GM12875 (cell line): Measurements from ENCODE around the gene MMP7.

Experiments
- H3K4me3 ChIP-seq: one replicate; pipeline ENCODE4 v1.5.1; 2011; ENCODE audit warnings: low read depth, low read length, control low read depth
- TF ChIP-seq, protein P1 (sequence below): IDR thresholded peaks from 2 replicates; pipeline ENCODE4 v1.5.1; 2011; ENCODE audit warnings: low read depth, mild to moderate bottlenecking, control low read depth, inconsistent platforms, low read length, moderate library complexity, borderline replicate concordance; ENCODE audit not compliant: insufficient read depth

The MMP7 gene

DNA sequence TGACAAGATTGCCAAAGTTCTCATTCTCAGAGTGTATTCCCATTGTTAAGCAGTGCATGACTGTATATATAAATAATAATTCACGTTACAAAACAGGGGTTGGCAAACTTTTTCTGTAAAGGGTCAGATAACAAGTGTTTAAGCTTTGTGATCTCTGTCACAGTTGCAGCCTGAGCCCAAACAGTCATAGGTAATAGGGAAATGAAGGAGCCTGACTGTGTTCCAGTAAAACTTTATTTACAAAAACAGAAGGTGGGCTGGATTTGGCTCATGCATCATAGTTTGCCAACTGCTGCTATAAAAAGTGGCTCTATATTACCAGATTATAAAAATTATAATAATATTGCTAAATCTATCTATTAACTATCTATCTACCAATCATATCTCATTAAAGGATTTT, 3.5 kb downstream of the MMP7 start:
- TF ChIP-seq, protein P1, sequence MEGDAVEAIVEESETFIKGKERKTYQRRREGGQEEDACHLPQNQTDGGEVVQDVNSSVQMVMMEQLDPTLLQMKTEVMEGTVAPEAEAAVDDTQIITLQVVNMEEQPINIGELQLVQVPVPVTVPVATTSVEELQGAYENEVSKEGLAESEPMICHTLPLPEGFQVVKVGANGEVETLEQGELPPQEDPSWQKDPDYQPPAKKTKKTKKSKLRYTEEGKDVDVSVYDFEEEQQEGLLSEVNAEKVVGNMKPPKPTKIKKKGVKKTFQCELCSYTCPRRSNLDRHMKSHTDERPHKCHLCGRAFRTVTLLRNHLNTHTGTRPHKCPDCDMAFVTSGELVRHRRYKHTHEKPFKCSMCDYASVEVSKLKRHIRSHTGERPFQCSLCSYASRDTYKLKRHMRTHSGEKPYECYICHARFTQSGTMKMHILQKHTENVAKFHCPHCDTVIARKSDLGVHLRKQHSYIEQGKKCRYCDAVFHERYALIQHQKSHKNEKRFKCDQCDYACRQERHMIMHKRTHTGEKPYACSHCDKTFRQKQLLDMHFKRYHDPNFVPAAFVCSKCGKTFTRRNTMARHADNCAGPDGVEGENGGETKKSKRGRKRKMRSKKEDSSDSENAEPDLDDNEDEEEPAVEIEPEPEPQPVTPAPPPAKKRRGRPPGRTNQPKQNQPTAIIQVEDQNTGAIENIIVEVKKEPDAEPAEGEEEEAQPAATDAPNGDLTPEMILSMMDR = no peak
- H3K4me3 ChIP-seq = no peak overlapping the region

DNA sequence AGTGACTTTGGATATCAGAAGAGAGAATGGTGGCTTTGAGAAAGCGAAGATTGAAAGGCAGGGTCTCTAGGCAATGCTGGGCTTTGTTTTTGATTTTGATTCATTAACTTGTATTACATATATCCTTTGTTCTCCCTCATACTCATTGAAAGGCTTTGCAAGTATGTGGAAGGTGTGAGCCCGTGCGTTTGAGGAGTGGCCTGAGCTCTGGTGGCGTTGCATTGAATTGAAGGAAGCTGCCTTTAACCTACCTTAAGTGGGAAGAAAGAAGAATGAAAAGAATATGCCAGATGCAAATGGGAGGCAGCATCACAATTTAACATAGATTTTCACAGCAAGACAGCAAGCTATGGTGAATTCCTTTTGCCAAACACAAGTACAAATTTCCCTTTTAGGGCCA, 6.7 kb downstream of the MMP7 start:
- H3K4me3 ChIP-seq = no peak overlapping the region
- TF ChIP-seq, protein P1 = no peak

DNA sequence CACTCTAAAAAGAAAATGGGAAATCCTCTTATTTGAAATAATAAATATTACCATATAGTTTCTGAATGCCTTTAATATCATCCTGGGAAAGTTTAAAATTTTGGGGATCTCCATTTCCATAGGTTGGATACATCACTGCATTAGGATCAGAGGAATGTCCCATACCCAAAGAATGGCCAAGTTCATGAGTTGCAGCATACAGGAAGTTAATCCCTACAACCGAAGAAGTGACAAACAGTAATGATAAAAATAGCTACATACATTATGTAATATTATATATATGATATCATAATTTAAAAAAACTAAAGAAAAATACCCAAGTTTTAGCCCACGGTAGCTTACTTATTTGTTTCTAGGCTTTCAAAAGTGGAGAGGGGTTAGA, 7.4 kb downstream of the MMP7 start:
- TF ChIP-seq, protein P1 = no peak
- no peak overlapping the region for H3K4me3 ChIP-seq

DNA sequence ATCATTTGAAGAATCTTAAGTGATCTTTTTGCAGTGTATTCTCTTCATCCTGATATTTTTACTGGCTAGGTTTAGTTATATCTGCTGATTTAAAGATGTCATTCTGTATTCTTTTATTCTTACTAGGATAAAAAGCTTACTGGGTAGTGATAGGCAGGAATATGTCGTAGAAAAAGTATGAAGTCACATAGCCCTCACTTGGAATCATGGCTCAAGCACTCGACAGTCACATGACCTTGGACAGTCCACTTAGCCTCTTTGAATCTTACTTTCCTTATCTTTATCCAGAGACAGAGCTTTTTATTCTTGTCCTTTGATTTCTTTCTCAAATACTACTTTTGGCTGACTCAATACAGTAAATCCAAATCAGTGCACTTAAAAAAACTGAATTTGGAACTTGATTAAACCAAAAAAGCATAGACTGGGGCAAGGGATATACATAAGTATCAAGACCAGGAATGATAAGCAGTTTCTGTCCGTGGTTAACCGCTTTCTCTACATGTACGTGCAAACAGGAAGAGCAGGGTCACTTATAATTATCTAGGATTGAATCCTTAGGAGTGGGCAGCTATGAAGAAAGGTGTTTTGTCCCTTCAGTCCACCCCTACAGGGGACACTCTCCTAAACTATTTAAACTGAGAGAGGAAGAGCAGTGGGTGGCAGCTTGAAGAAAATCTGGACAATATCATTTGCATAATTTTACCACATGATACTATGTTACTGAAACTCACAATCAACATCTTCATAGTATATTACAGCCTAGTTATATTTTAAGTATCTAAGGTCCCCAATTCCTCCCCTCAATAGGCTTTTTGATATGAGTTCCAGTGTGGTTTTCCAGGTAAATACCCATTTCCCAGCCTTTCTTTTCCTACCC, 8.0 kb downstream of the MMP7 start:
- TF ChIP-seq, protein P1 = no peak
- H3K4me3 ChIP-seq = no peak overlapping the region

DNA sequence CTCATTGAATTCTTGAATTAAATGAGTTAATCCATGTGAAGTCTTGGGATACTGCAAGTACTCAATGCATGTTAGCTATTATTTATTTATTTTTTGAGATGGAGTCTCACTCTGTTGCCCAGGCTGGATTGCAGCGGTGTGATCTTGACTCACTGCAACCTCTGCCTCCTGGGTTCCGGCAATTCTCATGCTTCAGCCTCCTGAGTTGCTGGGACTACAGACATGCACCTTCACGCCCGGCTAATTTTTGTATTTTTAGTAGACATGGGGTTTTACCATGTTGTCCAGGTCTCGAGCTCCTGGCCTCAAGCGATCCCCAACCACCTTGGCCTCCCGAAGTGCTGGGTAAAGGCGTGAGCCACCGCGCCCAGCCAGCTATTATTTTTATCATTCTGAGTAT, 9.4 kb downstream of the MMP7 start:
- TF ChIP-seq, protein P1 = no peak
- H3K4me3 ChIP-seq = no peak overlapping the region

DNA sequence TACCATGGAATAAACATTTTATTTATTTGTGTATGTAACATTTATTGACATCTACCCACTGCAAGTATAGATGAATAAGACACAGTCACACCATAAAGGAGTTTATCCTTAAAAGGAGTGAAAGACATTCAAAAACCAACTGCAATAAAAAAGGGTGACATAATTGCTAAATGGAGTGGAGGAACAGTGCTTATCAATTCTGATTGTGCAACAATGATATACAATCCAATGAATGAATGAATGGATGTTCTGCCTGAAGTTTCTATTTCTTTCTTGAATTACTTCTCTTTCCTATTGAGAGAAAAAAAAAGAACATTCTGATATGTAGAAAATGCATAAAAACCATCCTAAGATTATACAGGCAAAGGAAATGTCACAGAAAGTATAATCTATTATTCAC, 10.0 kb downstream of the MMP7 start:
- no peak overlapping the region for H3K4me3 ChIP-seq
- TF ChIP-seq, protein P1 = no peak
